ENCODE data around the gene ATP11C. TPM values are rescaled to one million over a fixed set of nuclear protein-coding genes. Genes with fewer than 3 reads are reported as not detected.
"Not testable (repeated sequence)": the region's sequence is repeated elsewhere in the genome, so short reads cannot be mapped to it uniquely, and the experiment has no call there.

ATP11C gene
- total RNA-seq, 1 donor from 2014 or later, result 20.0 TPM

GRCh38 chrX:139924696-139925095, 8.2 kb downstream of the ATP11C start:
- no peak for DNase-seq (ENCODE audit: low spot score)

GRCh38 chrX:139924069-139924695, 8.7 kb downstream of the ATP11C start:
- no peak for DNase-seq (ENCODE audit: low spot score)

- DNase-seq (ENCODE audit: low spot score), result not testable (repeated sequence)
These were observed 11.7 kb downstream of the ATP11C start for GRCh38 chrX:139921142-139921541.

- DNase-seq (ENCODE audit: low spot score), result no peak
These were observed 12.5 kb downstream of the ATP11C start for GRCh38 chrX:139920316-139920715.

GRCh38 chrX:139914421-139914820, 18.4 kb downstream of the ATP11C start:
- DNase-seq (ENCODE audit: low spot score), result no peak

- DNase-seq (ENCODE audit: low spot score), result no peak
These were observed 23.1 kb downstream of the ATP11C start for GRCh38 chrX:139909712-139910111.

GRCh38 chrX:139907078-139907477, 25.8 kb downstream of the ATP11C start:
- DNase-seq (ENCODE audit: low spot score), result no peak

- DNase-seq (ENCODE audit: low spot score), result no peak
These were observed 27.1 kb downstream of the ATP11C start for GRCh38 chrX:139905743-139906142.

- DNase-seq (ENCODE audit: low spot score), result no peak
These were observed 27.8 kb downstream of the ATP11C start for GRCh38 chrX:139905051-139905450.

- no peak for DNase-seq (ENCODE audit: low spot score)
These were observed 29.6 kb downstream of the ATP11C start for GRCh38 chrX:139903210-139903609.

- DNase-seq (ENCODE audit: low spot score), result no peak
These were observed 30.3 kb downstream of the ATP11C start for GRCh38 chrX:139902559-139902958.

GRCh38 chrX:139898334-139898733, 34.5 kb downstream of the ATP11C start:
- DNase-seq (ENCODE audit: low spot score), result no peak

GRCh38 chrX:139892512-139892911, 40.3 kb downstream of the ATP11C start:
- no peak for DNase-seq (ENCODE audit: low spot score)

- DNase-seq (ENCODE audit: low spot score), result no peak
These were observed 41.7 kb downstream of the ATP11C start for GRCh38 chrX:139890991-139891700.

- DNase-seq (ENCODE audit: low spot score), result no peak
These were observed 43.1 kb downstream of the ATP11C start for GRCh38 chrX:139889760-139890159.

- DNase-seq (ENCODE audit: low spot score), result no peak
These were observed 48.9 kb downstream of the ATP11C start for GRCh38 chrX:139883984-139884383.

- no peak for DNase-seq (ENCODE audit: low spot score)
These were observed 50.6 kb downstream of the ATP11C start for GRCh38 chrX:139882299-139882698.

GRCh38 chrX:139881572-139881971, 51.3 kb downstream of the ATP11C start:
- DNase-seq (ENCODE audit: low spot score), result no peak

GRCh38 chrX:139881130-139881529, 51.7 kb downstream of the ATP11C start:
- no peak for DNase-seq (ENCODE audit: low spot score)

GRCh38 chrX:139877710-139878414, 55.0 kb downstream of the ATP11C start:
- DNase-seq (ENCODE audit: low spot score), result no peak

GRCh38 chrX:139875841-139876240, 57.0 kb downstream of the ATP11C start:
- no peak for DNase-seq (ENCODE audit: low spot score)

GRCh38 chrX:139869796-139870195, 63.1 kb downstream of the ATP11C start:
- DNase-seq (ENCODE audit: low spot score), result no peak
